Transverse colon (tissue), 4 donors: Measurements from ENCODE around the gene DNAAF5.

ENCODE experiments used
- POLR2AphosphoS5 ChIP-seq, 3 donors: sonication (generic); formaldehyde crosslinking; IDR thresholded peaks; one replicate each; pipeline ENCODE4 v1.6.1; 2016; ENCODE audit warnings: antibody characterized with exemption in 3 of 3
- TF ChIP-seq, protein P1 (sequence below), 5 experiments: fragments of 200-600 bp in 3 of 5; fragments of 450-650 bp in 2 of 5; sonication (generic) in 3 of 5; IDR thresholded peaks; 1 replicate in 2 of 5; 2 replicates in 3 of 5; pipeline ENCODE4 v1.5.1; 2016 to 2017; ENCODE audit warnings: antibody characterized with exemption in 5 of 5, inconsistent platforms in 3 of 5, mild to moderate bottlenecking in 2 of 5, moderate library complexity in 1 of 5

DNA sequence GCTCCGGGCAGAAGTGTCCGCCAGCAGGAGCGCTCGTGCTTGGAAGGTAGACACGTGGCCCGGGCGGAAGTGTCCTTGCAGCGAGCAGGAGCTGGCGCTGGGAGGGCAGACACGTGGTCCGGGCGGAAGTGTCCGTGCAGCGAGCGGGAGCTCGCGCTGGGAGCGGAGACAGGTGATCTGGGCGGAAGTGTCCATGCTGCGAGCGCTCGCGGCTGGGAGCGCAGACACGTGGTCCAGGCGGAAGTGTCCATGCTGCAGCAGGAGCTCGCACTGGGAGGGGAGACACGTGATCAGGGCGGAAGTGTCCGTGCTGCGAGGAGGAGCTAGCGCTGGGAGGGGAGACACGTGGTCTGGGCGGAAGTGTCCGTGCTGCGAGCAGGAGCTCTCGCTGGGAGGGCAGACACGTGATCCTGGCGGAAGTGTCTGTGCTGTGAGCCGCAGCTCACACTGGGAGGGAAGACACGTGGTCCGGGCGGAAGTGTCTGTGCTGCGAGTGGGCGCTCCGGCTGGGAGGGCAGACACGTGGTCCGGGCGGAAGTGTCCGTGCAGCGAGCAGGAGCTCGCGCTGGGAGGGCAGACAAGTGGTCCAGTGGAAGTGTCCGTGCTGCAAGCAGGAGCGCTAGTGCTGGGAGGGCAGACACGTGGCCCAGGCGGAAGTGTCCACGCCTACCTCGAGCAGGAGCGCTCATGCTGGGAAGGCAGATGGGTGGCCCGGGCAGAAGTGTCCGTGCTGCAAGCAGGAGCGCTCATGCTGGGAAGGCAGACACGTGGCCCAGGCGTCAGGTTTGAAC is 41.6 kb downstream of the DNAAF5 start:
- TF ChIP-seq, protein P1, sequence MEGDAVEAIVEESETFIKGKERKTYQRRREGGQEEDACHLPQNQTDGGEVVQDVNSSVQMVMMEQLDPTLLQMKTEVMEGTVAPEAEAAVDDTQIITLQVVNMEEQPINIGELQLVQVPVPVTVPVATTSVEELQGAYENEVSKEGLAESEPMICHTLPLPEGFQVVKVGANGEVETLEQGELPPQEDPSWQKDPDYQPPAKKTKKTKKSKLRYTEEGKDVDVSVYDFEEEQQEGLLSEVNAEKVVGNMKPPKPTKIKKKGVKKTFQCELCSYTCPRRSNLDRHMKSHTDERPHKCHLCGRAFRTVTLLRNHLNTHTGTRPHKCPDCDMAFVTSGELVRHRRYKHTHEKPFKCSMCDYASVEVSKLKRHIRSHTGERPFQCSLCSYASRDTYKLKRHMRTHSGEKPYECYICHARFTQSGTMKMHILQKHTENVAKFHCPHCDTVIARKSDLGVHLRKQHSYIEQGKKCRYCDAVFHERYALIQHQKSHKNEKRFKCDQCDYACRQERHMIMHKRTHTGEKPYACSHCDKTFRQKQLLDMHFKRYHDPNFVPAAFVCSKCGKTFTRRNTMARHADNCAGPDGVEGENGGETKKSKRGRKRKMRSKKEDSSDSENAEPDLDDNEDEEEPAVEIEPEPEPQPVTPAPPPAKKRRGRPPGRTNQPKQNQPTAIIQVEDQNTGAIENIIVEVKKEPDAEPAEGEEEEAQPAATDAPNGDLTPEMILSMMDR (IDR thresholded peaks at IDR 0.05): no peak
- no peak for TF ChIP-seq POLR2AphosphoS5 (IDR thresholded peaks at IDR 0.05)
